Gastrocnemius medialis (tissue), 4 donors: Measurements from ENCODE around the gene KIFC3. TPM values are rescaled to one million over a fixed set of nuclear protein-coding genes. Genes with fewer than 3 reads are reported as not detected.

ENCODE experiments used
- ATAC-seq, 2 donors: fragments of 150-250 bp; one replicate each; pipeline ENCODE4 v1.9.1; 2016
- DNase-seq, 2 donors: peaks; one replicate each; pipeline ENCODE4 v3.0.0-alpha.2; 2019
- H3K27ac ChIP-seq, 4 donors: fragments of 200-600 bp; sonication (generic); 1 replicate in 1 of 4; 2 replicates in 3 of 4; pipeline ENCODE4 v1.5.1; 2016 to 2018; ENCODE audit warnings: mild to moderate bottlenecking in 2 of 4, moderate library complexity in 1 of 4
- H3K27me3 ChIP-seq, 3 donors: fragments of 200-600 bp; sonication (generic) in 2 of 3; 1 replicate in 1 of 3; 2 replicates in 2 of 3; pipeline versions ENCODE4 v1.5.1 to v1.6.0; 2016 to 2019; ENCODE audit warnings: mild to moderate bottlenecking in 1 of 3, moderate library complexity in 1 of 3
- H3K36me3 ChIP-seq, 2 donors: fragments of 200-600 bp; sonication (generic) in 1 of 2; one replicate each; pipeline ENCODE4 v1.5.1; 2017 to 2018
- H3K4me1 ChIP-seq, 2 donors: fragments of 200-600 bp; sonication (generic) in 1 of 2; one replicate each; pipeline ENCODE4 v1.5.1; 2016 to 2017; ENCODE audit warnings: mild to moderate bottlenecking in 2 of 2
- H3K4me3 ChIP-seq, 4 donors: fragments of 200-600 bp; sonication (generic) in 3 of 4; 1 replicate in 1 of 4; 2 replicates in 3 of 4; pipeline ENCODE4 v1.5.1; 2016 to 2019; ENCODE audit warnings: mild to moderate bottlenecking in 2 of 4
- H3K9me3 ChIP-seq, 3 donors: fragments of 200-600 bp; sonication (generic) in 2 of 3; 1 replicate in 1 of 3; 2 replicates in 2 of 3; pipeline ENCODE4 v1.5.1; 2016 to 2019
- POLR2A ChIP-seq, 2 donors: fragments of 450-650 bp; IDR thresholded peaks; one replicate each; pipeline ENCODE4 v1.6.1; 2017; ENCODE audit warnings: antibody characterized with exemption in 2 of 2, mild to moderate bottlenecking in 2 of 2, moderate library complexity in 2 of 2
- in situ Hi-C, 4 donors: fragments of 200-750 bp; cut with MboI; loops; one replicate each; pipeline versions ENCODE4 v1.15.0 to v1.8.0; 2017; ENCODE audit warnings: low sequenced_read_pairs in 4 of 4
- intact Hi-C: fragments of 100-400 bp; cut with DNase I; formaldehyde crosslinking; loops from one replicate; pipeline ENCODE4 v1.15.1; 2023; ENCODE audit warnings: low total_unique reads
- total RNA-seq, 4 donors: library from RNA; depleted of rRNA; stranded (reverse); fragments of >200 nt; gene quantifications; one replicate each; pipeline versions ENCODE4 v1.1.0 to v1.2.3, GENCODE V29; 2016
- TF ChIP-seq, protein P1 (sequence below), 5 experiments: fragments of 450-650 bp in 3 of 5; fragments of 200-600 bp in 2 of 5; sonication (generic) in 2 of 5; IDR thresholded peaks in 4 of 5; conservative IDR thresholded peaks in 1 of 5; 1 replicate in 4 of 5; 2 replicates in 1 of 5; pipeline ENCODE4 v1.5.1; 2016 to 2019; ENCODE audit warnings: antibody characterized with exemption in 5 of 5, mild to moderate bottlenecking in 3 of 5, moderate library complexity in 3 of 5

KIFC3 gene
- total RNA-seq, 4 donors from 2014 or later = 2.1 to 12.0 (median 3.2) TPM

DNA sequence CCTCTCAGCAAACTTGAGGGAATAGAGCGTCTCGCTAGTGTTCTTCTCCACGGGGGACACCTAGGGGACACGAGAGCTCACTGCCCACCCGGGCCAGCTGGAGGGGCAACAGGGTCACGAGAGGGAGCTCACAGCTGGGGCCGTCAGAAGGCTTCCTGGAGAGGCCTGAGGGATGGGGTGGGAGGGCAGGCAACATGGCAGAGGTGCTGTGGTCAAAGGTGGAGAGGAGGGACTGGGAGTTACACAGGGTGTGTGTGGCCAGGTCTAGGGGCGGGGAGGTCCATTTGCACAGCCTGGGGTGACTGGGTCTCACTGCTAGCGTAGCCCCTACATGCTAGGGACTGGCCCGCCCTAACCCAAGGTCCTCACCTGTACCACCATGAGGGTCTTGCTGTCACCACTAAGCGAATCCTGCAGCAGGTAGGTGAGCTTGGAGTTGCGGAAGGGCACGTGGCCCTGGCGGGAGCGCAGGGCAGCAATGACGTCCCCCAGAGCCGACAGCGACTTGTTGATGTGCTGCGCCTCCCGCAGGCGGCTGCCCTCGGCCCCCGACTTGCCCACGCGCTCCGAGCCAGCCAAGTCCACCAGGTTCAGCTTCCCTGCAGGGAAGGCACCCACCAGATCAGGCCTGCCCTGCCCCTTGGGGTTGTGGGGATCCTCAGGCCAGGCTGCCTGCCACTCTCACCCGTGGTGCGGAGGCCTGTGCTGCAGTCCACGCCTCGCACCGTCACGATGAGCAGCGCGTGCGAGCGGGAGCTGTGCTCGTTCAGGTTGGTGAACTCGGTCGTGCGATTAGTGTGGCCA is 41.7 kb downstream of the KIFC3 start:
- in situ Hi-C loops = loop anchor here in 1 of 4 donors (25.0 kb wide), 1 partner anchor 252 kb away; the partner anchor contains the start of genes USB1 and ZNF319
- intact Hi-C loops = no loop called here
- Histone ChIP-seq H3K9me3 (no peaks in the 10 kb centered on the region), H3K27me3 (no peaks in the 10 kb centered on the region), H3K36me3 (peaks cover 0 to 9% of the 10 kb centered on the region in 2 donors), H3K4me1 (no peaks in the 10 kb centered on the region), H3K4me3 (no peak overlapping the region), H3K27ac (no peak overlapping the region)
- TF ChIP-seq POLR2A (IDR thresholded peaks at IDR 0.05) = no peak
- TF ChIP-seq, protein P1, sequence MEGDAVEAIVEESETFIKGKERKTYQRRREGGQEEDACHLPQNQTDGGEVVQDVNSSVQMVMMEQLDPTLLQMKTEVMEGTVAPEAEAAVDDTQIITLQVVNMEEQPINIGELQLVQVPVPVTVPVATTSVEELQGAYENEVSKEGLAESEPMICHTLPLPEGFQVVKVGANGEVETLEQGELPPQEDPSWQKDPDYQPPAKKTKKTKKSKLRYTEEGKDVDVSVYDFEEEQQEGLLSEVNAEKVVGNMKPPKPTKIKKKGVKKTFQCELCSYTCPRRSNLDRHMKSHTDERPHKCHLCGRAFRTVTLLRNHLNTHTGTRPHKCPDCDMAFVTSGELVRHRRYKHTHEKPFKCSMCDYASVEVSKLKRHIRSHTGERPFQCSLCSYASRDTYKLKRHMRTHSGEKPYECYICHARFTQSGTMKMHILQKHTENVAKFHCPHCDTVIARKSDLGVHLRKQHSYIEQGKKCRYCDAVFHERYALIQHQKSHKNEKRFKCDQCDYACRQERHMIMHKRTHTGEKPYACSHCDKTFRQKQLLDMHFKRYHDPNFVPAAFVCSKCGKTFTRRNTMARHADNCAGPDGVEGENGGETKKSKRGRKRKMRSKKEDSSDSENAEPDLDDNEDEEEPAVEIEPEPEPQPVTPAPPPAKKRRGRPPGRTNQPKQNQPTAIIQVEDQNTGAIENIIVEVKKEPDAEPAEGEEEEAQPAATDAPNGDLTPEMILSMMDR (IDR thresholded peaks at IDR 0.05 in 4 of 5, conservative IDR thresholded peaks at IDR 0.05 in 1 of 5) = no peak
- ATAC-seq (no peak), DNase-seq (no peak)

DNA sequence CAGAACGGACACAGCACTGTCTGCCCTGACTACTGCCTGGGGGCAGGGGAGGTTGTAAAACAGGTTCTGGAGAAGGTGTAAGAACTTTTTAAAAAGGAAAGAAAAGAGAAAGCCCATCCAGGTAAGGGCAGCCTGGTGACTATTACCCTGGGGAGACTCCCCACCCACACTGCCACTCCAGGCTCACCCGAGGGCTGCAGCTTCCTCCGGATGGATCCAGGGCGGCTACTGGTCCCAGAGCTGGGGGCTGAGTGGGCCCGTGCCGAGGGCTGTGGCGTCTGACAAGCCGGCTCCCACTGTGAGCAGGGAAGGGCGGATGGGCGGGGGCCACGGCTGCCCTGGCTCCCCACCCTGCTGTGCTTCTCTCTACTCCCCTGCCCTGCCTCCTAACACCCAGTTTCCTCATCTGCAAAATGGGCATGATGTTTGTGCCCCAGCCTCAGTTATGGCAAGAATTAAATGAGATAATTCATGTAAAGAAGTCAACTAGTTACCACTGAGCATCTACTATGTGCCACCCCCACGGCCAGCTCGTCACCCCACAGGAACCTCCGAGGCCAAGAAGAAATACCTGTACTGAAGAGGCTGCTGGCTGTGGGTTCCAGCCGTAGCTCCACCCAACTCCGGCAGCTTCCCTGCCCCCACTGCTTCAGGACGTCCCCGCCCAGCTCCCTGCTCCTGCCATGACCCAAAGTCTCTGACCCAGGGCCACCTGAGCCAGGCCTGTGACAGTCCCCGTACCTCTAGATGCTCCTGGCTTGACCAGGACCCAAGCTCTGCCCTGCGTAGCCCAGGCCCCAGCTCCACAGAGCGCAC is 42.5 kb downstream of the KIFC3 start:
- ATAC-seq (no peak), DNase-seq (no peak)
- intact Hi-C loops (no loop called here), in situ Hi-C loops (loop anchor here in 2 of 4 donors (10.0 to 25.0 kb wide), 2 partner anchors 245 to 253 kb away; partner anchors contain the start of genes USB1 (in 2 of the 2) and ZNF319 (in 2 of the 2))
- no peaks in the 10 kb centered on the region for H3K4me1 ChIP-seq
- TF ChIP-seq, protein P1 (IDR thresholded peaks at IDR 0.05 in 4 of 5, conservative IDR thresholded peaks at IDR 0.05 in 1 of 5) = no peak
- TF ChIP-seq POLR2A (IDR thresholded peaks at IDR 0.05) = no peak
- no peaks in the 10 kb centered on the region for H3K9me3 ChIP-seq
- H3K27ac ChIP-seq = no peak overlapping the region
- no peak overlapping the region for H3K4me3 ChIP-seq
- peaks cover 0 to 13% of the 10 kb centered on the region in 2 donors for H3K36me3 ChIP-seq
- no peaks in the 10 kb centered on the region for H3K27me3 ChIP-seq

DNA sequence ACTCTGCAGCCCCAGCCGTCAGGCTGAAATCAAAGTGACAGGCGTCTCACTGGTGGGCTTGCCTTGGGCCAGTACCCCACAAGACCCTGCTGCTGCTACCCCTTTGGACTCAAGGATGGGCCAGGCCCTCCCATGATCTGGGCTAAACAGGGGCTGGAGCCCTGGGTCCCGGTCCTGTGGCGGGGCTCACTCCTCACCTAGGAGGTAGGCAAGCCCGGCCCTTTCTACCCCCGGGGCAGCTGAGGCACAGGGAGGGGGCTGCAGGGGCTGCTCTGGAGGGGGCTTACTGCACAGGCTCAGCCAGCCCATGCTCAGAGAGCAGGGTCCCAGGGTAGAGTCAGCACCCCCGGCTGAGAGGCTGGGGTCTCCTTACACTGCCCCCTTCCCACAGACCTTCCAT is 43.2 kb downstream of the KIFC3 start:
- Histone ChIP-seq H3K27ac (no peak overlapping the region), H3K9me3 (no peaks in the 10 kb centered on the region), H3K4me3 (no peak overlapping the region), H3K36me3 (peaks cover 0 to 13% of the 10 kb centered on the region in 2 donors), H3K27me3 (no peaks in the 10 kb centered on the region), H3K4me1 (no peaks in the 10 kb centered on the region)
- ATAC-seq (no peak), DNase-seq (no peak)
- in situ Hi-C loops (loop anchor here in 2 of 4 donors (10.0 to 25.0 kb wide), 2 partner anchors 246 to 253 kb away; partner anchors contain the start of genes USB1 (in 2 of the 2) and ZNF319 (in 2 of the 2)), intact Hi-C loops (no loop called here)
- TF ChIP-seq, protein P1 (IDR thresholded peaks at IDR 0.05 in 4 of 5, conservative IDR thresholded peaks at IDR 0.05 in 1 of 5) = no peak
- TF ChIP-seq POLR2A (IDR thresholded peaks at IDR 0.05) = no peak

DNA sequence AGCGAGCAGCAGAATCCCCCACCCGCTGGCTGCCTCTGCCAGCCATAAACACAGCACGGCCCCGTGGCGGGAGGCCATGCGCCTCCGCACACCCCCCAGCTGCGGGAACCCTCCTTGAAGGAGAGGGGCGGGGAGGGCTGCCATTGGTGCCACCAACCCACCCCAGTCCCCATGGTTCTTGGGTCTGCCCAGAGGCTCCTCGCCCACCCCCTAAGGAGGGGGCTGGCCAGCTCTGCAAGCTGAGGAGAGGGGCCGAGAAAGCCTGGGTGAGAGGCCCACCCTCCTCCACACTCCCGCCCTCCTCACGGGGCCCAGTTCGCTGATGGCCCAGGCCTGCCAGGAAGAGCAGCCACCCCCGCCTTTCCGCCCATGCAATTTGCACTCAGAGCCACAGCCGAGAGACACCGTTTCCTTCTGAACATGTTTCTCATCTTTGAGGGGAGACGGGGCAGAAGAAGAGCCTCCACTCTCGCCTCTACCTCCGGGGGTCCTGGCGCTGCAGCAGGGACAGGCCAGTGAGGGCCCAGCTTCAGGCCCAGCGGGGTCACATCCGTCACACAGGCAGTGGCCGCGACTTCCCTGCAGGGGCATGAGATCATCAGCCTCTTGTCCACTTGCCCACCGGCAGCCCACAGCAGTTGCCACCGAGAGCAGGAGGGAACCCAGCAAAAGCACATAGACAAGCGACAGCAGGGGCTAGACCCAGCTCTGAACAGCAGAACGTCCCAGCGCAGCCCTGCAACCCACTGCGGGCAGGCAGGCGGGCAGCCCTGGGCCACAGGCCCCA is 43.8 kb downstream of the KIFC3 start:
- TF ChIP-seq, protein P1 (IDR thresholded peaks at IDR 0.05 in 4 of 5, conservative IDR thresholded peaks at IDR 0.05 in 1 of 5) = no peak
- TF ChIP-seq POLR2A (IDR thresholded peaks at IDR 0.05) = no peak
- in situ Hi-C loops (loop anchor here in 2 of 4 donors (10.0 to 25.0 kb wide), 2 partner anchors 246 to 254 kb away; partner anchors contain the start of genes USB1 (in 2 of the 2) and ZNF319 (in 2 of the 2)), intact Hi-C loops (no loop called here)
- Histone ChIP-seq H3K9me3 (no peaks in the 10 kb centered on the region), H3K4me1 (no peaks in the 10 kb centered on the region), H3K36me3 (peaks cover 0 to 14% of the 10 kb centered on the region in 2 donors), H3K27me3 (no peaks in the 10 kb centered on the region), H3K27ac (peak overlapping the region in 2 of 4 donors; percentile 46 to 54), H3K4me3 (no peak overlapping the region)
- no peak for DNase-seq
- no peak for ATAC-seq
